HG02798 (cell line): ENCODE results near the gene PML.

Experiments
- ATAC-seq: cut with Tn5 transposase; IDR thresholded peaks from one replicate; pipeline ENCODE4 v1.9.1; 2021; ENCODE audit warnings: mild to moderate bottlenecking; ENCODE audit not compliant: unreplicated experiment, poor library complexity

Gene PML

GRCh38 chr15:73984208-73984979 lies 10.1 kb upstream of the PML start:
- no peak for ATAC-seq

DNA sequence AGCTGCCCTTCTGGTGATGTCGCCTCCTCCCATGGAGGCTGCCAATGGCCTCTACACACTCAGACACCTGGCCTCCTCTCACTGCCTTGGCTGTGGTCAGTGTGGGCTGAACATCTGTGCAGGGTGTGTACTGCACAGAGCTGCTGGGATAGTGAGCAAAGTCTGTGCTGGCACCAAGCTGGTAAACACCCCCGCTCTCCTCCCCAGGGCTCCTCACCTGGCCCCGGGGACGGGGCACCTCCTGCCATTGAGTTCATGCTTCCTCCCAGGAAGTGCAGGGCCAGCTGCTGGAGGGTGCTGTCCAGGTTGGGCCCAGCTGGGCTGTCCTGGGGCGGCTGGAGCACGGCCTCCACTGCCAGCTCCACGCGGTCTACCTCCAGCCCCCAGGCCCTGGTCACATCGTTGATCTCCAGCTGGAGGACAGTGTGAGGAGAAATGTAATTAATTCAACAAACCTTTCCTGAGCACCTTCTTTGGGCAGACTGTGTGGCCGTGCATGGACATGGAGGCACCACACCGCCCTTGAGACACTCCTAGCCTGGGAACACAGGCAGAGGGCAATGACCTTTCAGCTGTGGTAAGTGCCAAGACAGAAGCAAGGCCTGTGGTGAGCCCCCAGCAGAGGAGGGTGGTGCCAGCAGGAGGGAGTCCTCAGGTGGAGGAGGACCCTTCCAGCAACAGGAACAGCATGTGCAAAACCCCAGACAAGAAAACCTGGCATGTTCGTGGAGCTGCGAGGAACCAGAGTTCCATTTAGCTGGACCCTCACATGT lies 9.2 kb upstream of the PML start:
- ATAC-seq, result no peak

- no peak for ATAC-seq
These were observed 8.3 kb upstream of the PML start for GRCh38 chr15:73986055-73986775.

GRCh38 chr15:73986776-73987056 lies 7.8 kb upstream of the PML start:
- ATAC-seq, result no peak

- ATAC-seq, result no peak
These were observed 7.3 kb upstream of the PML start for GRCh38 chr15:73987250-73987649.

GRCh38 chr15:73987681-73988444 lies 6.7 kb upstream of the PML start:
- no peak for ATAC-seq

DNA sequence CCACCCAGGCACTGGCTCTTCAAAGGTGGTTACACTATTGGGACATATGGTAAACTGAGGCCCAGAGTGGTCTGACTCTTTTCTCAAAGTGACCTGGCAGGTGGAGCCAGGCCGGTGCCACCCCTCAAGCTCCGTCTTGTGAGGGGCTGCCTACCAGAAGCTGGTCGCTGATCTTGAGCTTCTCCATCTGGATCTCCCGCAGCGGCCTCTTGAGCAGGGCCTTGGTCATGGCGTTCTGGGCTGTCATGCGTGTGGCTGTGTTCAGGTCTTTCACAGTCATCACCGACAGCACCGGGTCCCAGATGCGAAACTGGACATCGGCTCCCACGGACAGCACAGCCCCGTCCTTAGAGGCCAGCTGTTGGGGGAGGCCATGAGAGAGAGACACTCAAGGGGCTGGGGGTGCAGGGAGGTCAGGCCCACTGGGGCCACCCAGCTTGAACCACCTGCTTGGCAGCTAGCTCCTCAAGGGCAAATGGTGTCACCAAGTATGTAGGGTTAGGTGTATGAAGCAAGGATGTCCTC lies 6.0 kb upstream of the PML start:
- no peak for ATAC-seq

DNA sequence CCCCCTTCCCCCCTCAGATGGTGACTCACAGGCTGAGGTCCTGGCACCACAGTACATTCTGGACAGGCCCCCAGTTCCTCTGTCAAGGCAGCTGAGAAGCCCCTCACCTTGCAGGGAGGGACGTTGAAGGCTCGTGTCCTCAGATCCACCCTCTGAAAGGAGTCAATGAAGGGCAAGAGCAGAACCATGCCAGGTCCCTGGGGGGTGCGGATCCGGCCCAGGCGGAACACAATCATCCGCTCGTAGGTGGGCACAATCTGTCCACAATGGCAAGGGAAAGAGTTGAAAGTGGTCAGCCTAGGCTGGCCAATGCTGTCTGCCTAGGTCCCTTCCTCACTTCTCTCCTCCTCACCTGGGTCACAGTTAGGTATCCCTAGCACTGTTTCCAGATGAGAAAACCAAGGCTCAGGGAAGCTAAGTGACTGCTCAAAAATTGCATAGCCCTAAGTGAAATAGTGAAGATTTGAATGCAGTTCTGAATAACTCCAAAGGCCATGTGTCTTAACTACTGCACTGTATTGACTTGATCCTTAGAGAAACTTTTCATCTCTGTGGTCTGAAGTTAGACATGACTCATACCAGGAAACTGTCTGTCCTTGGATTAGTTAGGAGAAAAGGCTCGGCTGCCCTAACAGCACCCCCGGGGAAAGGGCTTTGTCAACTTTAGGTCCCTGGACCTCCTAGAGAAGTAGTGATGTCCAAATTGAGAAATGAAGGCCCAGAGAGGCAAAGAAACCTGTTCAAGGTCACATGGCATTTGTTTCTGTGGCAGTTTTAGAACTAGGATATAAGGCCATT lies 5.3 kb upstream of the PML start:
- ATAC-seq, result no peak

DNA sequence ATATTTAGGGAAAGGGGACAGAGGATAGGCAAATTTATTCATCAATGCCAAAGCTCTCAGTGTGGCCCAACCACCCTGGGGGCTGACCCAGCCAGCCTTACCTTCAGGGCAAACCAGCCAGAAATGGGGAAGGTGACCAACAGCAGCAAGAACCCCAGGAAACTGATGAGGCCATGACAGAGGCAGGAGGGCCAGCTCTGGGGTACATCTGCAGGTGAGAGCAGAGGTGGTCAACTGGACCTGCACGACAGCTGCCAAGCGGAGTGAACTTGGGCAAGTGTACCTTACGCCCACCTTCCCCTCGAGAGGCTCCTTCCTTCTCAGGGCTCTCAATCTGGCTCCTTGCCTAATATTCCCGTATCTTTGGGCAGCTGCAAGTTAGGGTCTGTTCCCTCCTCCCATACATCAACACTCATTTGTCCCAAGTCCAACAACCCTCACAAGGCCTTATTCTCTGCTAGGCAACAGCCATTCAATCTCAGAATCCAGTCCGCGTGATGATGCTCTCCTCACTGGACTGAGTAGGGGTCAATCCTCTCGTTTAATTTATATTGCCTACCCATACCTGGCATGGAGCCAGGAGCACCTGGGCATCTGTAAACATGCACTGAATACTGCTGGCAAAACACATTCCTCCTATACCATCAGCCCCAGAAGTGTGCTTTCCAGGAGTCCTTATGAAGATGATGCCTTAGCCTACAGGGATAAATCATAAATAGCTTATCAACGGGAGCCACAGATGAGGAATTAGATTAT lies 4.1 kb upstream of the PML start:
- no peak for ATAC-seq

GRCh38 chr15:73991260-73991659 lies 3.3 kb upstream of the PML start:
- ATAC-seq, result no peak

GRCh38 chr15:73991726-73992593 lies 2.6 kb upstream of the PML start, which contains the start of gene STOML1:
Gene STOML1, minus strand, starts transcription at chr15:73992295. Its CDS starts 72 bp downstream, at chr15:73992223.
- peak; percentile 86 for ATAC-seq

DNA sequence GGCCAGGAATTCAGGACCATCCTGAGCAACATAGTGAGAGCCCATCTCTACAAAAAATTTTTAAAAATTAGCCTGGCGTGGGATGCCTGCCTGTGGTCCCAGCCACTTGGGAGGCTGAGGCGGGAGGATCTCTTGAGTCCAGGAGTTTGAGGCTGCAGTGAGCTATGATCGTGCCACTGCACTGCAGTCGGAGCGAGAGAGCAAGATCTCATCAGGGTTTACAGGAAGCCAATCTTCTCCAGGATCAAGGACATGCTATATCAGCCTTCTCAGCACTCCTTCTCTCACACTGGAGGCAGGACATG lies 2.0 kb upstream of the PML start:
- ATAC-seq, result no peak

DNA sequence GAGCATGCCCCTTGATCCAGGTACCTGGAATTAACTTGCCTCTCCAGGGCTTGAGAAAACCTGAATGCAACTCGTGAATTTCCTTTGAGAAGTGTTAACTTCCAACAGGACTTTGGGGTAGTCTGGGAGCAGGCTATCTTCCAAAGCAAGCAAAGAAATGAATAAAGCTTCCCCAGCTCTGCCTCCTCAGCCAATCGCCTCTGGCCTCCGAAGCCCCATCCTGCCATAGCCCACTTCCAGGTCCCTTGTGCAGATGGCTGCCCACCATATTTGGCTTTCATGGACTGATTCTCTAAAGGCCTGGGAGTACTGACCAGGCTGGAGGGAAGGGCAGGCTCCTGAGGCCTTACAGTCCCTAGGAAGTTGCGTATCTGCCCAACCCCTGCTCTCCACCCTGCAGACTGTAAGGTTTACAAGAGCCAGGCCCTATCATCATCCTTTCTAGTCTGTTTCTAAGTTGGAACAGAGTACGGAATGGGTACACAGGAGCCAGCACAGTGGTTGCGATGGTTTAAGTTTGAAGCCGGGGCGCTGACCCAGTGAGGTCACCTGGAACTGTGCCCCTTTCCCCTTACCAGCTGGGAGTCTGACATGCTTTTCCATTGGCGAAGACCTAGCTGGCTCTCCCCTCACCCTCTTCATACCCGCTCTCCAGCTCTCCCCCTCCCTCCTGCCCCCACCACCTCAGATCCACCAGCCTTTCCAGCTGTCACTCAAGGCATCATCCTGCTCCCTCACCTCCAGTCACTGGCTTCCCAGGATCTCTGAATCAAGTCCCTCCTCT lies 1.1 kb upstream of the PML start:
- no peak for ATAC-seq

DNA sequence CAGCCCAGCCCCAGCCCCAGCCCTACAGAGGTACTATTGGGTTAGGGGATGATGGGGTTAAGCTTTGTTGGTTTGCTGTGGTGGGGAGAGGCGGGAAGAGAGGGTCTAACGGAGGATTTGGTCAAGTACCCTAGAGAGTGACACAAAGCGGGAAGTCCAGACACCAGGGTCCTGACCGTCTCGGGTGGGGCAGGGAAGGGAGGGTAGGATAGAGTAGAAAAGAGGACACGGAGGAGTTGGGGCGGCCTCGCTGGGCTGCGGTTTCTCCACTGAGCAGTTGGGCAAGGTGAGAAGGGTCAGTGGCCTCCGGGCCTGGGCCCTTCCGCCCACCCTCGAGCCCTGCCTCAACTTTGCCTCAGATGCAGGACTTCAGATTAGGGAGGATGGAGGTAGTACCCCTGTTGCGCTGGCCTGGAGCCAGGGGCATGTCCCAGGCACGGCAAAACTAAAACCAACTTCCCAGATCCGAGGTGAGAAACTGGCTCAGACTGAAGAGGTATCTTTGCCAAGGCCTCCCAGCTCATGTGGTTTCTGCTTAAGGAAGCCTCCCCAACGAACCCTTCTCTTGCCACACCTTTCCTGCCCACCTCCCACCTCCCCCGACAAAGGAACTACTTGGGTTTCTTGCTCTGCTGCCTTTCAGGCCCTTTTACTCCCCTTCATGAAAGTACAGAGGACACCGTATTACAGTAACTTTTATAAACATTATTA lies 551 bp downstream of the PML start:
- no peak for ATAC-seq

GRCh38 chr15:73996267-73996666 lies 1.8 kb downstream of the PML start:
- no peak for ATAC-seq

- ATAC-seq, result no peak
These were observed 2.4 kb downstream of the PML start for GRCh38 chr15:73996939-73997338.

GRCh38 chr15:73997986-73998385 lies 3.5 kb downstream of the PML start:
- ATAC-seq, result no peak
